ENCODE results near the gene VASH2.
A peak's percentile ranks its signal among the peaks of the same experiment; 100 is the strongest.
"Not testable (repeated sequence)": the region's sequence is repeated elsewhere in the genome, so short reads cannot be mapped to it uniquely, and the experiment has no call there.

VASH2 gene

GRCh38 chr1:212981025-212981495 lies 30.7 kb downstream of the VASH2 start:
- DNase-seq (ENCODE audit: low read depth) = no peak

- DNase-seq (ENCODE audit: low read depth) = no peak
These were observed 31.4 kb downstream of the VASH2 start for GRCh38 chr1:212981571-212982328.

GRCh38 chr1:212982430-212983152 lies 32.2 kb downstream of the VASH2 start:
- no peak for DNase-seq (ENCODE audit: low read depth)

GRCh38 chr1:212983482-212983881 lies 33.1 kb downstream of the VASH2 start:
- no peak for DNase-seq (ENCODE audit: low read depth)

GRCh38 chr1:212984522-212985291 lies 34.4 kb downstream of the VASH2 start:
- no peak for DNase-seq (ENCODE audit: low read depth)

GRCh38 chr1:212986551-212986950 lies 36.2 kb downstream of the VASH2 start:
- DNase-seq (ENCODE audit: low read depth) = no peak

GRCh38 chr1:212987702-212988322 lies 37.5 kb downstream of the VASH2 start:
- DNase-seq (ENCODE audit: low read depth) = no peak

- no peak for DNase-seq (ENCODE audit: low read depth)
These were observed 39.9 kb downstream of the VASH2 start for GRCh38 chr1:212990276-212990675.

GRCh38 chr1:212993960-212994359 lies 43.6 kb downstream of the VASH2 start:
- DNase-seq (ENCODE audit: low read depth) = not testable (repeated sequence)

GRCh38 chr1:212994926-212995325 lies 44.6 kb downstream of the VASH2 start:
- no peak for DNase-seq (ENCODE audit: low read depth)

GRCh38 chr1:213003256-213003655 lies 52.9 kb downstream of the VASH2 start:
- DNase-seq (ENCODE audit: low read depth) = no peak

- no peak for DNase-seq (ENCODE audit: low read depth)
These were observed 58.2 kb downstream of the VASH2 start for GRCh38 chr1:213008564-213008963.

- no peak for DNase-seq (ENCODE audit: low read depth)
These were observed 64.3 kb downstream of the VASH2 start for GRCh38 chr1:213014642-213015041.

- peak; percentile 95 for DNase-seq (ENCODE audit: low read depth)
These were observed 65.0 kb downstream of the VASH2 start, which contains the start of gene ANGEL2 for GRCh38 chr1:213015099-213016050. ANGEL2 (minus strand) TSS chr1:213015867; CDS start chr1:213015671, 196 bp downstream.

GRCh38 chr1:213017447-213018273 lies 67.3 kb downstream of the VASH2 start:
- DNase-seq (ENCODE audit: low read depth) = no peak

- DNase-seq (ENCODE audit: low read depth) = no peak
These were observed 69.1 kb downstream of the VASH2 start for GRCh38 chr1:213019450-213019849.

GRCh38 chr1:213020016-213020415 lies 69.7 kb downstream of the VASH2 start:
- DNase-seq (ENCODE audit: low read depth) = no peak

- DNase-seq (ENCODE audit: low read depth) = not testable (repeated sequence)
These were observed 76.7 kb downstream of the VASH2 start for GRCh38 chr1:213027024-213027423.

GRCh38 chr1:213032651-213033050 lies 82.3 kb downstream of the VASH2 start:
- no peak for DNase-seq (ENCODE audit: low read depth)

- DNase-seq (ENCODE audit: low read depth) = no peak
These were observed 84.4 kb downstream of the VASH2 start for GRCh38 chr1:213034713-213035112.

Data from GM04504 (cell line).